HEK293 (cell line): ENCODE data around the gene IGFBP4.

Source experiments
- CTCF ChIA-PET: fragments of 350-600 bp; formaldehyde crosslinking; extraction: SDS; loops from one replicate; lab custom pipeline; 2021; ENCODE audit warnings: antibody characterized with exemption; lab: Yijun Ruan, JAX
- POLR2A ChIA-PET: fragments of 300-600 bp; formaldehyde crosslinking; extraction: SDS; loops from one replicate; lab custom pipeline; 2020; ENCODE audit warnings: antibody characterized with exemption, inconsistent platforms; lab: Yijun Ruan, JAX
- H3K27ac ChIP-seq: fragments of 200-500 bp; sonication (Bioruptor generic); 2 replicates; pipeline ENCODE4 v1.5.1; 2014; ENCODE audit warnings: low read depth, low read length, control low read depth, inconsistent platforms; ENCODE audit errors: extremely low read depth
- H3K36me3 ChIP-seq, 2 experiments: fragments of 200-500 bp in 1 of 2; sonication (Bioruptor generic) in 1 of 2; 1 replicate in 1 of 2; 2 replicates in 1 of 2; pipeline ENCODE4 v1.5.1; 2014 to 2017; ENCODE audit warnings: inconsistent platforms in 2 of 2, low read length in 2 of 2; ENCODE audit not compliant: control insufficient read depth in 2 of 2, insufficient read depth in 1 of 2
- H3K4me1 ChIP-seq: fragments of 200-500 bp; sonication (Bioruptor generic); 2 replicates; pipeline ENCODE4 v1.5.1; 2014; ENCODE audit warnings: mild to moderate bottlenecking, low read length, inconsistent platforms; ENCODE audit not compliant: control insufficient read depth, insufficient read depth
- H3K4me3 ChIP-seq: 2 replicates; pipeline ENCODE4 v1.5.1; 2011; ENCODE audit warnings: low read depth, mild to moderate bottlenecking, control low read depth, low read length, moderate library complexity
- H3K9me3 ChIP-seq: fragments of 200-500 bp; sonication (Bioruptor generic); 2 replicates; pipeline ENCODE4 v1.5.1; 2014; ENCODE audit warnings: low read depth, low read length, inconsistent platforms; ENCODE audit not compliant: control insufficient read depth, insufficient read depth
- PRDM1 ChIP-seq: fragments of 450-650 bp; formaldehyde crosslinking; IDR thresholded peaks from 2 replicates; pipeline ENCODE4; 2016; ENCODE audit warnings: missing biosample characterization, missing genetic modification characterization
- SCRT2 ChIP-seq: fragments of 450-650 bp; formaldehyde crosslinking; IDR thresholded peaks from 2 replicates; pipeline ENCODE4 v1.5.1; 2016; ENCODE audit warnings: missing biosample characterization, missing genetic modification characterization
- SETDB1 ChIP-seq: IDR thresholded peaks from one replicate; pipeline ENCODE4 v1.6.1; 2017; ENCODE audit warnings: mild to moderate bottlenecking, low read length, moderate library complexity, mixed read lengths; ENCODE audit not compliant: insufficient read length
- WT1 ChIP-seq: fragments of 450-650 bp; formaldehyde crosslinking; IDR thresholded peaks from 2 replicates; pipeline ENCODE4 v1.5.1; 2016; ENCODE audit warnings: missing biosample characterization, missing genetic modification characterization
- ZNF202 ChIP-seq: fragments of 450-650 bp; formaldehyde crosslinking; IDR thresholded peaks from 2 replicates; pipeline ENCODE4 v1.5.1; 2016; ENCODE audit warnings: missing biosample characterization, missing genetic modification characterization, borderline replicate concordance
- ZNF580 ChIP-seq: fragments of 450-650 bp; formaldehyde crosslinking; IDR thresholded peaks from 2 replicates; pipeline ENCODE4 v1.5.1; 2016; ENCODE audit warnings: missing biosample characterization, missing genetic modification characterization
- TF ChIP-seq, protein P1 (sequence below): fragments of 450-650 bp; formaldehyde crosslinking; IDR thresholded peaks from 2 replicates; pipeline ENCODE4 v1.5.1; 2016; ENCODE audit warnings: missing biosample characterization, missing genetic modification characterization
- TF ChIP-seq, protein P2 (sequence below): fragments of 450-650 bp; formaldehyde crosslinking; IDR thresholded peaks from 2 replicates; pipeline ENCODE4 v1.5.1; 2016; ENCODE audit warnings: missing biosample characterization, missing genetic modification characterization
- TF ChIP-seq, protein P3 (sequence below): fragments of 450-650 bp; formaldehyde crosslinking; IDR thresholded peaks from 2 replicates; pipeline ENCODE4 v1.5.1; 2016; ENCODE audit warnings: missing biosample characterization, missing genetic modification characterization
- TF ChIP-seq, protein P4 (sequence below): fragments of 450-650 bp; formaldehyde crosslinking; IDR thresholded peaks from 2 replicates; pipeline ENCODE4 v1.5.1; 2016; ENCODE audit warnings: missing biosample characterization, missing genetic modification characterization

Gene IGFBP4

GRCh38 chr17:40433551-40434415 lies 9.5 kb upstream of the IGFBP4 start (continued):
- TF ChIP-seq, protein P1, sequence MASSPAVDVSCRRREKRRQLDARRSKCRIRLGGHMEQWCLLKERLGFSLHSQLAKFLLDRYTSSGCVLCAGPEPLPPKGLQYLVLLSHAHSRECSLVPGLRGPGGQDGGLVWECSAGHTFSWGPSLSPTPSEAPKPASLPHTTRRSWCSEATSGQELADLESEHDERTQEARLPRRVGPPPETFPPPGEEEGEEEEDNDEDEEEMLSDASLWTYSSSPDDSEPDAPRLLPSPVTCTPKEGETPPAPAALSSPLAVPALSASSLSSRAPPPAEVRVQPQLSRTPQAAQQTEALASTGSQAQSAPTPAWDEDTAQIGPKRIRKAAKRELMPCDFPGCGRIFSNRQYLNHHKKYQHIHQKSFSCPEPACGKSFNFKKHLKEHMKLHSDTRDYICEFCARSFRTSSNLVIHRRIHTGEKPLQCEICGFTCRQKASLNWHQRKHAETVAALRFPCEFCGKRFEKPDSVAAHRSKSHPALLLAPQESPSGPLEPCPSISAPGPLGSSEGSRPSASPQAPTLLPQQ (tag by site-specific recombination) = peak; percentile 42; the same call in 1 of the 2 replicates
- TF ChIP-seq, protein P2, sequence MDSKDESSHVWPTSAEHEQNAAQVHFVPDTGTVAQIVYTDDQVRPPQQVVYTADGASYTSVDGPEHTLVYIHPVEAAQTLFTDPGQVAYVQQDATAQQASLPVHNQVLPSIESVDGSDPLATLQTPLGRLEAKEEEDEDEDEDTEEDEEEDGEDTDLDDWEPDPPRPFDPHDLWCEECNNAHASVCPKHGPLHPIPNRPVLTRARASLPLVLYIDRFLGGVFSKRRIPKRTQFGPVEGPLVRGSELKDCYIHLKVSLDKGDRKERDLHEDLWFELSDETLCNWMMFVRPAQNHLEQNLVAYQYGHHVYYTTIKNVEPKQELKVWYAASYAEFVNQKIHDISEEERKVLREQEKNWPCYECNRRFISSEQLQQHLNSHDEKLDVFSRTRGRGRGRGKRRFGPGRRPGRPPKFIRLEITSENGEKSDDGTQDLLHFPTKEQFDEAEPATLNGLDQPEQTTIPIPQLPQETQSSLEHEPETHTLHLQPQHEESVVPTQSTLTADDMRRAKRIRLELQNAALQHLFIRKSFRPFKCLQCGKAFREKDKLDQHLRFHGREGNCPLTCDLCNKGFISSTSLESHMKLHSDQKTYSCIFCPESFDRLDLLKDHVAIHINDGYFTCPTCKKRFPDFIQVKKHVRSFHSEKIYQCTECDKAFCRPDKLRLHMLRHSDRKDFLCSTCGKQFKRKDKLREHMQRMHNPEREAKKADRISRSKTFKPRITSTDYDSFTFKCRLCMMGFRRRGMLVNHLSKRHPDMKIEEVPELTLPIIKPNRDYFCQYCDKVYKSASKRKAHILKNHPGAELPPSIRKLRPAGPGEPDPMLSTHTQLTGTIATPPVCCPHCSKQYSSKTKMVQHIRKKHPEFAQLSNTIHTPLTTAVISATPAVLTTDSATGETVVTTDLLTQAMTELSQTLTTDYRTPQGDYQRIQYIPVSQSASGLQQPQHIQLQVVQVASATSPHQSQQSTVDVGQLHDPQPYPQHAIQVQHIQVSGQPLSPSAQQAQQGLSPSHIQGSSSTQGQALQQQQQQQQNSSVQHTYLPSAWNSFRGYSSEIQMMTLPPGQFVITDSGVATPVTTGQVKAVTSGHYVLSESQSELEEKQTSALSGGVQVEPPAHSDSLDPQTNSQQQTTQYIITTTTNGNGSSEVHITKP (tag by site-specific recombination) = 0 out of 2 replicates have a peak, but pooled peaks have one; percentile 23
- TF ChIP-seq, protein P3, sequence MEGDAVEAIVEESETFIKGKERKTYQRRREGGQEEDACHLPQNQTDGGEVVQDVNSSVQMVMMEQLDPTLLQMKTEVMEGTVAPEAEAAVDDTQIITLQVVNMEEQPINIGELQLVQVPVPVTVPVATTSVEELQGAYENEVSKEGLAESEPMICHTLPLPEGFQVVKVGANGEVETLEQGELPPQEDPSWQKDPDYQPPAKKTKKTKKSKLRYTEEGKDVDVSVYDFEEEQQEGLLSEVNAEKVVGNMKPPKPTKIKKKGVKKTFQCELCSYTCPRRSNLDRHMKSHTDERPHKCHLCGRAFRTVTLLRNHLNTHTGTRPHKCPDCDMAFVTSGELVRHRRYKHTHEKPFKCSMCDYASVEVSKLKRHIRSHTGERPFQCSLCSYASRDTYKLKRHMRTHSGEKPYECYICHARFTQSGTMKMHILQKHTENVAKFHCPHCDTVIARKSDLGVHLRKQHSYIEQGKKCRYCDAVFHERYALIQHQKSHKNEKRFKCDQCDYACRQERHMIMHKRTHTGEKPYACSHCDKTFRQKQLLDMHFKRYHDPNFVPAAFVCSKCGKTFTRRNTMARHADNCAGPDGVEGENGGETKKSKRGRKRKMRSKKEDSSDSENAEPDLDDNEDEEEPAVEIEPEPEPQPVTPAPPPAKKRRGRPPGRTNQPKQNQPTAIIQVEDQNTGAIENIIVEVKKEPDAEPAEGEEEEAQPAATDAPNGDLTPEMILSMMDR (tag by site-specific recombination) = peak; percentile 43; the same call in 1 of the 2 replicates

- no peaks in the 10 kb centered on the region for H3K9me3 ChIP-seq
- ChIA-PET CTCF (interaction anchor here (1.2 to 9.9 kb wide), 4 partner anchors 13 to 123 kb away, joined by 3 to 194 read pairs (median 29); no protein-coding TSS in a partner anchor), POLR2A (interaction anchor here (1.2 kb wide), 1 partner anchor 19 kb away, joined by 3 read pairs; the partner anchor contains the start of gene TOP2A)
- no peaks in the 10 kb centered on the region for H3K36me3 ChIP-seq
- H3K4me3 ChIP-seq = no peak overlapping the region
- H3K4me1 ChIP-seq = no peaks in the 10 kb centered on the region
- TF ChIP-seq, protein P4, sequence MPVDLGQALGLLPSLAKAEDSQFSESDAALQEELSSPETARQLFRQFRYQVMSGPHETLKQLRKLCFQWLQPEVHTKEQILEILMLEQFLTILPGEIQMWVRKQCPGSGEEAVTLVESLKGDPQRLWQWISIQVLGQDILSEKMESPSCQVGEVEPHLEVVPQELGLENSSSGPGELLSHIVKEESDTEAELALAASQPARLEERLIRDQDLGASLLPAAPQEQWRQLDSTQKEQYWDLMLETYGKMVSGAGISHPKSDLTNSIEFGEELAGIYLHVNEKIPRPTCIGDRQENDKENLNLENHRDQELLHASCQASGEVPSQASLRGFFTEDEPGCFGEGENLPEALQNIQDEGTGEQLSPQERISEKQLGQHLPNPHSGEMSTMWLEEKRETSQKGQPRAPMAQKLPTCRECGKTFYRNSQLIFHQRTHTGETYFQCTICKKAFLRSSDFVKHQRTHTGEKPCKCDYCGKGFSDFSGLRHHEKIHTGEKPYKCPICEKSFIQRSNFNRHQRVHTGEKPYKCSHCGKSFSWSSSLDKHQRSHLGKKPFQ (tag by site-specific recombination) = no peak
- TF ChIP-seq ZNF202 (tag by site-specific recombination) (no peak), PRDM1 (tag by site-specific recombination) (no peak)
- no peak overlapping the region for H3K27ac ChIP-seq
Measured at GRCh38 chr17:40436636-40437035, 6.6 kb upstream of the IGFBP4 start.

DNA sequence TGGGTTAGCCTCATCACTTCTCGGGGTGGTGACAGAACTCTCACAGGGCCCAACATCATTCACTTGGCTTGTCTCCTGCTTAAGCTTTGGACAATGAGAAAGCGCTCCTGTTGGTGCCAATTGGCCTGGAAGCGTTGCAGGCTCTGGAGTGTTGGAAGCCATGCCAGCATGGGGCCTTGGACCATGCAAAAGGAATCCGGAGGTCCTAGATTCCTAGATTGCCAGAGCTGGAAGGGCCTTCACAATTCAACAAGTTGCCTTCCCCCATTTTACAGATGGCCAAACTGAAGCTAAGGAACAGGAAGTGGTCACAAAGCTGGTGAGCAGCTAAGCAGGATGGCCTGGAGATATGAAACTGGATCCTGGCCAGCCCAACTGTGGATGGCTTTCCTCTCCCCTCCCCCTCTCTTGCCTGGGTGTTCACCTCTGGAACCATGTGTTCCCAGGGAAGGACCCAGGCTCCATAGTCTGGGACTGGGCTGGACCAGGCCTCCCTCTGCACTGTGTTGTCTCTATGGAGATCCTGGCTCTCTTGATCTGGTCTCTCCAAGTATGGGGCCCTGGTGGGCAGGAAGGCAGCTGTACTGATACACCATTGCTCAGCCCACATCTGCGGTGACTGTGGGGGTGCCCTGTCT lies 6.0 kb upstream of the IGFBP4 start:
- H3K9me3 ChIP-seq = no peaks in the 10 kb centered on the region
- TF ChIP-seq ZNF580 (tag by site-specific recombination) (no peak), SETDB1 (no peak), WT1 (tag by site-specific recombination) (no peak), SCRT2 (tag by site-specific recombination) (0 out of 2 replicates have a peak, but pooled peaks have one; percentile 58)
- TF ChIP-seq, all 188 proteins: peak for 1
- POLR2A ChIA-PET = interaction anchor here (1.0 to 1.2 kb wide), 2 partner anchors 19 kb away, joined by 3 read pairs; partner anchors contain the start of gene TOP2A
- H3K36me3 ChIP-seq = no peaks in the 10 kb centered on the region
- no peak overlapping the region for H3K27ac ChIP-seq
- H3K4me3 ChIP-seq = no peak overlapping the region
- CTCF ChIA-PET = interaction anchor here (0.6 to 9.9 kb wide), 8 partner anchors 13 to 267 kb away, joined by 3 to 194 read pairs (median 4); no protein-coding TSS in a partner anchor
- H3K4me1 ChIP-seq = no peaks in the 10 kb centered on the region
